ENCODE results near the gene OGG1. TPM values are rescaled to one million over a fixed set of nuclear protein-coding genes. Genes with fewer than 3 reads are reported as not detected.

OGG1 gene
- total RNA-seq, 1 donor from 2014 or later = 15.3 TPM

DNA sequence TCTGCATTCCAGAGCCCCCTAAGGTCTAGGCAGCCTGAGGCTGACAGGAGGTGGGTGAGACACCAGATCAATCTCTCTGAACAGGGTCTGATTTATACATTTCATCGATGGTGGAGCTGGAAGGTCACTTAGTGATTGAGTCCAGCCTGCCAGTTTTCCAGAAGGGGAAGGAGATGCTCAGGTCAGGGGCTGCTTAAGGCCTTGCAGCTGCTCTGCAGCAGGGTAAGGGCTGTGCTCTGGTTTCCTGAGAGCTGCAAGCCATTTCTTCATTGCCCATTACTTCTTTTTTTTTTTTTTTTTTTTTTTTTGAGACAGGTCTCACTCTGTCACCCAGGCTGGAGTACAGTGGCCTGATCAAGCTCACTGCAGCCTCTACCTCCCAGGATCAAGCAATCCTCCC lies 31.8 kb downstream of the OGG1 start:
- Histone ChIP-seq H3K4me1 (ENCODE audit: insufficient read depth, low read length) (peaks cover 13% of the 10 kb centered on the region), H3K27ac (ENCODE audit: low read depth, low read length) (no peak overlapping the region), H3K36me3 (ENCODE audit: insufficient read depth, low read length) (peaks cover 22% of the 10 kb centered on the region), H3K9ac (ENCODE audit: low read length) (no peak overlapping the region), H3K4me3 (ENCODE audit: insufficient read depth, low read depth, low read length) (no peak overlapping the region), H3K27me3 (ENCODE audit: insufficient read depth, low read length) (no peaks in the 10 kb centered on the region), H4K20me1 (ENCODE audit: insufficient read depth, low read length) (no peaks in the 10 kb centered on the region), H3K79me2 (ENCODE audit: insufficient read depth, low read length) (no peaks in the 10 kb centered on the region), H2AFZ (ENCODE audit: low read depth, low read length) (no peak overlapping the region), H3K4me2 (ENCODE audit: low read length) (no peak overlapping the region), H3K9me3 (ENCODE audit: insufficient read depth, low read depth, low read length) (no peaks in the 10 kb centered on the region)
- TF ChIP-seq, protein P1, sequence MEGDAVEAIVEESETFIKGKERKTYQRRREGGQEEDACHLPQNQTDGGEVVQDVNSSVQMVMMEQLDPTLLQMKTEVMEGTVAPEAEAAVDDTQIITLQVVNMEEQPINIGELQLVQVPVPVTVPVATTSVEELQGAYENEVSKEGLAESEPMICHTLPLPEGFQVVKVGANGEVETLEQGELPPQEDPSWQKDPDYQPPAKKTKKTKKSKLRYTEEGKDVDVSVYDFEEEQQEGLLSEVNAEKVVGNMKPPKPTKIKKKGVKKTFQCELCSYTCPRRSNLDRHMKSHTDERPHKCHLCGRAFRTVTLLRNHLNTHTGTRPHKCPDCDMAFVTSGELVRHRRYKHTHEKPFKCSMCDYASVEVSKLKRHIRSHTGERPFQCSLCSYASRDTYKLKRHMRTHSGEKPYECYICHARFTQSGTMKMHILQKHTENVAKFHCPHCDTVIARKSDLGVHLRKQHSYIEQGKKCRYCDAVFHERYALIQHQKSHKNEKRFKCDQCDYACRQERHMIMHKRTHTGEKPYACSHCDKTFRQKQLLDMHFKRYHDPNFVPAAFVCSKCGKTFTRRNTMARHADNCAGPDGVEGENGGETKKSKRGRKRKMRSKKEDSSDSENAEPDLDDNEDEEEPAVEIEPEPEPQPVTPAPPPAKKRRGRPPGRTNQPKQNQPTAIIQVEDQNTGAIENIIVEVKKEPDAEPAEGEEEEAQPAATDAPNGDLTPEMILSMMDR (IDR thresholded peaks at IDR 0.05; ENCODE audit: insufficient read depth, low read depth, low read length) = no peak
- TF ChIP-seq EZH2 (IDR thresholded peaks at IDR 0.05; ENCODE audit: insufficient read depth, low read length) = no peak
- no peak for FAIRE-seq
- Mint-ChIP-seq H3K27ac (ENCODE audit: unreplicated experiment) (no peak overlapping the region), H3K27me3 (ENCODE audit: low read depth, unreplicated experiment) (no peaks in the 10 kb centered on the region), H3K36me3 (ENCODE audit: low read depth, unreplicated experiment) (peaks cover 19% of the 10 kb centered on the region), H3K4me3 (ENCODE audit: unreplicated experiment) (no peak overlapping the region), H3K9me3 (ENCODE audit: unreplicated experiment) (no peaks in the 10 kb centered on the region), H3K4me1 (ENCODE audit: low read depth, unreplicated experiment) (peaks cover 36% of the 10 kb centered on the region)
- no peak for DNase-seq (ENCODE audit: low read depth)

DNA sequence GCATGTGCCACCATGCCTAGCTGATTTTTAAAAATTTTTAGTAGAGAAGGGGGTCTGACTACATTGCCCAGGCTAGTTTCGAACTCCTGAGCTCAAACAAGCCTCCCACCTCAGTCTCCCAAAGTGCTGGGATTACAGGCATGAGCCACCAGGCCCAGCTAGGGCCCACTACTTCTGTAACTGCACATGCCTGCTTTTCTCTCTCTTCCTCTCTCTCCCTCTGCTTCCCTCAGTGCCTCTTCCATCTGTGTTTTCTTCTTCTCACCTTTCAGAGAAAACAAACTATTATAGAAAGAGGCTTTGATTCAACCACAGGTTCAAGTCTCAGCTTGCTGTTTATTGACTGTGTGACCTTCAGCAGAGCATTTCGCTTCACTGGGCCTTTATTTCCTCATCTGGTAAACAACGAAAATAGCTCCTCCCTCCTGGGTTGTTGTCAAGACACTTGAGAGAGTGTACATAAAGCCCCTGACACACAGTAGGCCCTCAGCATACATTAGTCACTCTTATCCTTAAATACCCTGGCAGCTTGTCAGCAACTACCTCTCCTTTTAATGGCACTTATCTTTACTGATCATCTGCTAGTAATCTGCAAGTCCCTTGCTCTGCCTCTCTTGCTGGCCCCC lies 32.3 kb downstream of the OGG1 start:
- Histone ChIP-seq H3K4me2 (ENCODE audit: low read length) (no peak overlapping the region), H3K9ac (ENCODE audit: low read length) (no peak overlapping the region), H3K9me3 (ENCODE audit: insufficient read depth, low read depth, low read length) (no peaks in the 10 kb centered on the region), H3K36me3 (ENCODE audit: insufficient read depth, low read length) (peaks cover 26% of the 10 kb centered on the region), H4K20me1 (ENCODE audit: insufficient read depth, low read length) (no peaks in the 10 kb centered on the region), H3K27ac (ENCODE audit: low read depth, low read length) (no peak overlapping the region), H3K4me1 (ENCODE audit: insufficient read depth, low read length) (peaks cover 13% of the 10 kb centered on the region), H2AFZ (ENCODE audit: low read depth, low read length) (no peak overlapping the region), H3K27me3 (ENCODE audit: insufficient read depth, low read length) (no peaks in the 10 kb centered on the region), H3K4me3 (ENCODE audit: insufficient read depth, low read depth, low read length) (no peak overlapping the region), H3K79me2 (ENCODE audit: insufficient read depth, low read length) (no peaks in the 10 kb centered on the region)
- H3K4me3 Mint-ChIP-seq (ENCODE audit: unreplicated experiment) = no peak overlapping the region
- H3K27ac Mint-ChIP-seq (ENCODE audit: unreplicated experiment) = no peak overlapping the region
- H3K27me3 Mint-ChIP-seq (ENCODE audit: low read depth, unreplicated experiment) = no peaks in the 10 kb centered on the region
- no peak for DNase-seq (ENCODE audit: low read depth)
- H3K4me1 Mint-ChIP-seq (ENCODE audit: low read depth, unreplicated experiment) = peaks cover 34% of the 10 kb centered on the region
- no peak for FAIRE-seq
- H3K9me3 Mint-ChIP-seq (ENCODE audit: unreplicated experiment) = no peaks in the 10 kb centered on the region
- H3K36me3 Mint-ChIP-seq (ENCODE audit: low read depth, unreplicated experiment) = peaks cover 19% of the 10 kb centered on the region
- TF ChIP-seq, protein P1 (IDR thresholded peaks at IDR 0.05; ENCODE audit: insufficient read depth, low read depth, low read length) = no peak
- TF ChIP-seq EZH2 (IDR thresholded peaks at IDR 0.05; ENCODE audit: insufficient read depth, low read length) = no peak

DNA sequence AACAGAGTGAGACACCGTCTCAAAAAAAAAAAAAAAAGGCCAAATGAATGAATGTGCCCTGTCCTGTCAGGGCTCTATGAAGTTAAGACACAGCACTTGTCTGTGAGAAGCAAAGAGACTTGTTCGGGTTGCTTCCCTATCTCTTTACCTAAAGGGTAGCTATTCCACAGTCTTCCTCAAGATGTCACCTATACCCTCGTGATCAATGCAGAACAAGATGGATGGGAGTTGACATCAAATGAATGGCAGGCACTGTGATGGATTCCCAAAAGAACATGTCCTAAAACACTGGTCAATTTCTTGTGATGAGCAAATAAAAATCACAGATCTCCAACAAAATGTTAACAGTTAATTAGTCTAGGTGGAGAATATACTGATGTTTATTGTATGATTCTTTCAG lies 33.0 kb downstream of the OGG1 start:
- no peak overlapping the region for H3K9ac ChIP-seq (ENCODE audit: low read length)
- DNase-seq (ENCODE audit: low read depth) (no peak), FAIRE-seq (no peak)
- no peak overlapping the region for H2AFZ ChIP-seq (ENCODE audit: low read depth, low read length)
- H3K4me2 ChIP-seq (ENCODE audit: low read length) = no peak overlapping the region
- H3K4me3 Mint-ChIP-seq (ENCODE audit: unreplicated experiment) = no peak overlapping the region
- no peaks in the 10 kb centered on the region for H3K9me3 ChIP-seq (ENCODE audit: insufficient read depth, low read depth, low read length)
- no peaks in the 10 kb centered on the region for H3K9me3 Mint-ChIP-seq (ENCODE audit: unreplicated experiment)
- H3K4me3 ChIP-seq (ENCODE audit: insufficient read depth, low read depth, low read length) = no peak overlapping the region
- no peaks in the 10 kb centered on the region for H3K27me3 ChIP-seq (ENCODE audit: insufficient read depth, low read length)
- H3K79me2 ChIP-seq (ENCODE audit: insufficient read depth, low read length) = no peaks in the 10 kb centered on the region
- H3K27me3 Mint-ChIP-seq (ENCODE audit: low read depth, unreplicated experiment) = no peaks in the 10 kb centered on the region
- H3K4me1 ChIP-seq (ENCODE audit: insufficient read depth, low read length) = peaks cover 12% of the 10 kb centered on the region
- peaks cover 22% of the 10 kb centered on the region for H3K36me3 Mint-ChIP-seq (ENCODE audit: low read depth, unreplicated experiment)
- no peaks in the 10 kb centered on the region for H4K20me1 ChIP-seq (ENCODE audit: insufficient read depth, low read length)
- H3K27ac ChIP-seq (ENCODE audit: low read depth, low read length) = no peak overlapping the region
- TF ChIP-seq, protein P1 (IDR thresholded peaks at IDR 0.05; ENCODE audit: insufficient read depth, low read depth, low read length) = no peak
- TF ChIP-seq EZH2 (IDR thresholded peaks at IDR 0.05; ENCODE audit: insufficient read depth, low read length) = no peak
- peaks cover 31% of the 10 kb centered on the region for H3K36me3 ChIP-seq (ENCODE audit: insufficient read depth, low read length)
- H3K27ac Mint-ChIP-seq (ENCODE audit: unreplicated experiment) = no peak overlapping the region
- peaks cover 37% of the 10 kb centered on the region for H3K4me1 Mint-ChIP-seq (ENCODE audit: low read depth, unreplicated experiment)

Measured in astrocyte (in vitro differentiated cells and primary cell).